HG02852 (cell line): Measurements from ENCODE around the gene PTH.

Experiments
- ATAC-seq: cut with Tn5 transposase; IDR thresholded peaks from one replicate; pipeline ENCODE4 v1.9.1; 2021; ENCODE audit warnings: mild to moderate bottlenecking, moderate library complexity; ENCODE audit not compliant: unreplicated experiment

PTH gene

GRCh38 chr11:13495929-13496328 lies at the start of gene PTH:
Gene PTH (minus strand): TSS chr11:13495997. CDS start chr11:13492855, 3,142 bp downstream.
- ATAC-seq = no peak

GRCh38 chr11:13538044-13538443 lies 42.2 kb upstream of the PTH start:
- ATAC-seq = no peak

GRCh38 chr11:13535819-13536218 lies 40.0 kb upstream of the PTH start:
- ATAC-seq = no peak

GRCh38 chr11:13534358-13534757 lies 38.6 kb upstream of the PTH start:
- no peak for ATAC-seq

GRCh38 chr11:13525257-13525656 lies 29.5 kb upstream of the PTH start:
- ATAC-seq = no peak

GRCh38 chr11:13503393-13503792 lies 7.6 kb upstream of the PTH start:
- no peak for ATAC-seq

GRCh38 chr11:13502492-13502891 lies 6.7 kb upstream of the PTH start:
- ATAC-seq = no peak

- no peak for ATAC-seq
These were observed 1.7 kb downstream of the PTH start for GRCh38 chr11:13494051-13494450.

GRCh38 chr11:13487661-13488030 lies 8.2 kb downstream of the PTH start:
- ATAC-seq = peak; percentile 55

GRCh38 chr11:13486926-13487660 lies 8.7 kb downstream of the PTH start:
- peak; percentile 75 for ATAC-seq

GRCh38 chr11:13480198-13480597 lies 15.6 kb downstream of the PTH start:
- no peak for ATAC-seq

- ATAC-seq = no peak
These were observed 16.1 kb downstream of the PTH start for GRCh38 chr11:13479688-13480087.

GRCh38 chr11:13475091-13475490 lies 20.7 kb downstream of the PTH start:
- ATAC-seq = no peak

- ATAC-seq = no peak
These were observed 22.6 kb downstream of the PTH start for GRCh38 chr11:13473013-13473722.

- no peak for ATAC-seq
These were observed 27.0 kb downstream of the PTH start for GRCh38 chr11:13468750-13469149.

GRCh38 chr11:13465909-13466371 lies 29.9 kb downstream of the PTH start:
- ATAC-seq = no peak

- no peak for ATAC-seq
These were observed 32.0 kb downstream of the PTH start for GRCh38 chr11:13463779-13464290.

GRCh38 chr11:13462901-13463778 lies 32.7 kb downstream of the PTH start, which contains the start of gene BTBD10:
Gene BTBD10 (minus strand): TSS chr11:13463222. CDS start chr11:13445124, 18,098 bp downstream.
- ATAC-seq = peak; percentile 92

- peak; percentile 47 for ATAC-seq
These were observed 33.4 kb downstream of the PTH start for GRCh38 chr11:13462311-13462900.

- ATAC-seq = no peak
These were observed 34.5 kb downstream of the PTH start for GRCh38 chr11:13461291-13461690.
